Testis (tissue), 3 donors: ENCODE results near the gene GAK. TPM values are rescaled to one million over a fixed set of nuclear protein-coding genes. Genes with fewer than 3 reads are reported as not detected.

Experiments
- DNase-seq: peaks from one replicate; pipeline ENCODE4 v3.0.0-alpha.2; 2019
- H3K27ac ChIP-seq, 2 donors: fragments of 200-600 bp; sonication (generic); one replicate each; pipeline ENCODE4 v1.5.1; 2019
- H3K27me3 ChIP-seq: fragments of 200-600 bp; sonication (generic); one replicate; pipeline ENCODE4 v1.5.1; 2019
- H3K36me3 ChIP-seq: fragments of 200-600 bp; sonication (generic); one replicate; pipeline ENCODE4 v1.5.1; 2017; ENCODE audit warnings: low read depth; ENCODE audit errors: missing control alignments
- H3K4me1 ChIP-seq: fragments of 200-600 bp; sonication (generic); one replicate; pipeline ENCODE4 v1.5.1; 2019
- H3K4me3 ChIP-seq, 2 donors: fragments of 200-600 bp; sonication (generic); one replicate each; pipeline ENCODE4 v1.5.1; 2017 to 2019
- H3K9me3 ChIP-seq: fragments of 200-600 bp; sonication (generic); one replicate; pipeline ENCODE4 v1.5.1; 2017
- POLR2A ChIP-seq: fragments of 450-650 bp; IDR thresholded peaks from one replicate; pipeline ENCODE4 v1.6.1; 2017; ENCODE audit warnings: antibody characterized with exemption, mild to moderate bottlenecking, moderate library complexity
- WGBS, 2 donors: methylation state at CpG; one replicate each; pipeline ENCODE4 v1.1.5; 2018; 5-methylcytosine and 5-hydroxymethylcytosine counted together
- intact Hi-C: fragments of 100-400 bp; cut with DNase I; formaldehyde crosslinking; loops from one replicate; pipeline ENCODE4 v1.15.1; 2023; ENCODE audit warnings: low total_unique reads
- polyA plus RNA-seq: library from polyadenylated mRNA; stranded (reverse); fragments of 350-450 nt; fragmentation: Illumina TruSeq; extraction: RNeasy Lipid Tissue Mini Kit (QIAGEN cat#74804); gene quantifications from one replicate; pipeline ENCODE4 v1.2.3, GENCODE V29; 2014; ENCODE audit warnings: low read depth, low replicate concordance; ENCODE audit not compliant: insufficient read depth
- total RNA-seq, 2 donors: library from RNA; depleted of rRNA; stranded (reverse); fragments of >200 nt; gene quantifications; one replicate each; pipeline ENCODE4 v1.2.3, GENCODE V29; 2016
- TF ChIP-seq, protein P1 (sequence below), 3 experiments: fragments of 450-650 bp in 2 of 3; fragments of 200-600 bp in 1 of 3; sonication (generic) in 1 of 3; IDR thresholded peaks; one replicate each; pipeline ENCODE4 v1.5.1; 2016 to 2019; ENCODE audit warnings: antibody characterized with exemption in 3 of 3, mild to moderate bottlenecking in 2 of 3, moderate library complexity in 1 of 3

The GAK gene
- total and polyA plus RNA-seq, 3 donors from 2014 or later = 130 to 229 (median 226) TPM

- intact Hi-C loops = no loop called here
- H3K4me1 ChIP-seq = peaks cover 19% of the 10 kb centered on the region
- no peaks in the 10 kb centered on the region for H3K36me3 ChIP-seq
- no peak overlapping the region for H3K4me3 ChIP-seq
- no peak overlapping the region for H3K27ac ChIP-seq
- TF ChIP-seq POLR2A = no peak
- TF ChIP-seq, protein P1, sequence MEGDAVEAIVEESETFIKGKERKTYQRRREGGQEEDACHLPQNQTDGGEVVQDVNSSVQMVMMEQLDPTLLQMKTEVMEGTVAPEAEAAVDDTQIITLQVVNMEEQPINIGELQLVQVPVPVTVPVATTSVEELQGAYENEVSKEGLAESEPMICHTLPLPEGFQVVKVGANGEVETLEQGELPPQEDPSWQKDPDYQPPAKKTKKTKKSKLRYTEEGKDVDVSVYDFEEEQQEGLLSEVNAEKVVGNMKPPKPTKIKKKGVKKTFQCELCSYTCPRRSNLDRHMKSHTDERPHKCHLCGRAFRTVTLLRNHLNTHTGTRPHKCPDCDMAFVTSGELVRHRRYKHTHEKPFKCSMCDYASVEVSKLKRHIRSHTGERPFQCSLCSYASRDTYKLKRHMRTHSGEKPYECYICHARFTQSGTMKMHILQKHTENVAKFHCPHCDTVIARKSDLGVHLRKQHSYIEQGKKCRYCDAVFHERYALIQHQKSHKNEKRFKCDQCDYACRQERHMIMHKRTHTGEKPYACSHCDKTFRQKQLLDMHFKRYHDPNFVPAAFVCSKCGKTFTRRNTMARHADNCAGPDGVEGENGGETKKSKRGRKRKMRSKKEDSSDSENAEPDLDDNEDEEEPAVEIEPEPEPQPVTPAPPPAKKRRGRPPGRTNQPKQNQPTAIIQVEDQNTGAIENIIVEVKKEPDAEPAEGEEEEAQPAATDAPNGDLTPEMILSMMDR (IDR thresholded peaks at IDR 0.05) = no peak
- 87 to 94% methylated on average over 2 to 12 of the region's 12 CpGs for WGBS, 2 donors
- no peak for DNase-seq
- no peaks in the 10 kb centered on the region for H3K27me3 ChIP-seq
- H3K9me3 ChIP-seq = no peaks in the 10 kb centered on the region
These were observed 22.3 kb downstream of the GAK start for GRCh38 chr4:909821-910220.

GRCh38 chr4:909131-909571, 23.0 kb downstream of the GAK start:
- Histone ChIP-seq H3K27me3 (no peaks in the 10 kb centered on the region), H3K27ac (no peak overlapping the region), H3K4me1 (peaks cover 19% of the 10 kb centered on the region), H3K9me3 (no peaks in the 10 kb centered on the region), H3K36me3 (no peaks in the 10 kb centered on the region), H3K4me3 (no peak overlapping the region)
- WGBS, 2 donors = 94 to 95% methylated on average over 26 of the region's 26 CpGs
- TF ChIP-seq, protein P1 (IDR thresholded peaks at IDR 0.05) = no peak
- no peak for TF ChIP-seq POLR2A
- no peak for DNase-seq
- intact Hi-C loops = no loop called here

DNA sequence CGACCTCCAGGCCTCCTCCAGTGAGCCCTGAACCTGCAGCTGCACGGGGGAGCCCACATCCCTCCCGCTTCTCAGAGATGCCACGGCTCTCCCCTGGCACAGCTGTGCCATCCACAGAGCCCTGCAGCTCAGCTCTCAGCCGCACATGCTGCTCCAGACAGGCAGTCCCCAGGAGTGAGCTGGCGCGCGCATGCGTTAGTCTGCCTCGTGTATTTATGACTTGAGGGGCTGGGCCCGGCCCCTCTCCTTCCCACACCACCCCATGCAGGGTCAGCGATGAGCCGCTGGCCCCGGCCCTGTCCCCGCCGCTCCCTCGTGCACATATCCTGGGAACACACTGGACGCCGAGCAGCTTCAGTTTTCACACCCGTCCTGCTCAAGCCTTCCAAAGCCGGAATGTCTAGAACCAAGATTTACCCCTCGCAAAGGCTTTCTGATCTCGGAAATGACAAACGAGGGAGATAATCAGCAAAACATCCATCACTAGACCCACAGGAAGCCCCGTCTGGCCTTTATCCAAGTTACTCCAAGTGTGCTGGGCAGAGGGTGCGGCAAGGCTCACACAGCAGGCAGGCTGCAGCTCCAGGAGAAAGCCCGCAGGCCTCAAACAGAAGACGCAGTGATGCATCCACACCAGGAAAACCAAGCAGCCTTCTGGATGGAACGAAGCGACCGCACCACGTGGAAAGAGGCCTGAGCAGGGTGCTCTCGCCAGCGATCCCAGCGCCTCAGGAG, 24.3 kb downstream of the GAK start:
- no peak for TF ChIP-seq POLR2A
- TF ChIP-seq, protein P1 (IDR thresholded peaks at IDR 0.05) = no peak
- no peak for DNase-seq
- H3K27ac ChIP-seq = no peak overlapping the region
- H3K4me1 ChIP-seq = peaks cover 12% of the 10 kb centered on the region
- intact Hi-C loops = no loop called here
- H3K36me3 ChIP-seq = no peaks in the 10 kb centered on the region
- no peaks in the 10 kb centered on the region for H3K9me3 ChIP-seq
- no peaks in the 10 kb centered on the region for H3K27me3 ChIP-seq
- H3K4me3 ChIP-seq = no peak overlapping the region
- WGBS, 2 donors = 79 to 87% methylated on average over 29 to 35 of the region's 35 CpGs

DNA sequence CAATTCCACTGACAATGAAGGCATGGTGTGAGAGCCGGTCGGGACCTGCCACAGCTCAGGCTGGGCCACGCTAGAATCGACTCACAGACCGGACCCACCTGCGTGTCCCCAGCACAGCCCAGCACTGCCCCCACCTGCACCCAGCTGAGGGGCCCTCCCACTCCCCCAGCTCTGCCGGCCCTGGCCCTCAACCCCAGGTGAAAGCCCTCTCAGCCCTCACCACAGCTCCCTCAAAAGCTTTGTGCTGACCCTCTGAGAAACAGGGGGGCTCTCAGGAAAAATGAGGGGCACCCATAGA, 25.1 kb downstream of the GAK start:
- intact Hi-C loops = no loop called here
- no peak overlapping the region for H3K4me3 ChIP-seq
- H3K36me3 ChIP-seq = no peaks in the 10 kb centered on the region
- H3K4me1 ChIP-seq = peaks cover 4% of the 10 kb centered on the region
- no peak for DNase-seq
- H3K27me3 ChIP-seq = no peaks in the 10 kb centered on the region
- H3K27ac ChIP-seq = no peak overlapping the region
- WGBS, 2 donors = 92% methylated on average over 7 of the region's 7 CpGs; no CpG with 5 or more reads in 1 of the 2 donors
- no peaks in the 10 kb centered on the region for H3K9me3 ChIP-seq
- TF ChIP-seq, protein P1 (IDR thresholded peaks at IDR 0.05) = no peak
- TF ChIP-seq POLR2A = no peak
